ENCODE data around the gene SCN4B.
"Not testable (repeated sequence)": the region's sequence is repeated elsewhere in the genome, so short reads cannot be mapped to it uniquely, and the experiment has no call there.

SCN4B gene

GRCh38 chr11:118190942-118191506, 38.4 kb upstream of the SCN4B start:
- not testable (repeated sequence) for ATAC-seq

GRCh38 chr11:118186346-118187107, 33.9 kb upstream of the SCN4B start:
- TF ChIP-seq ZFP30 (CRISPR knock-in tag; IDR thresholded peaks at IDR 0.05) (no peak), TCF4 (CRISPR knock-in tag; IDR thresholded peaks at IDR 0.05; ENCODE audit: borderline replicate concordance) (no peak), ISL1 (CRISPR knock-in tag; IDR thresholded peaks at IDR 0.05) (no peak), TOX (CRISPR knock-in tag; IDR thresholded peaks at IDR 0.05; ENCODE audit: borderline replicate concordance) (no peak), CSRNP3 (CRISPR knock-in tag; IDR thresholded peaks at IDR 0.05) (no peak), OSR1 (CRISPR knock-in tag; IDR thresholded peaks at IDR 0.05) (no peak), SNAI2 (CRISPR knock-in tag; IDR thresholded peaks at IDR 0.05) (no peak), BACH2 (CRISPR knock-in tag; IDR thresholded peaks at IDR 0.05; ENCODE audit: borderline replicate concordance) (no peak), ZNF8 (CRISPR knock-in tag; IDR thresholded peaks at IDR 0.05) (no peak), ZNF565 (CRISPR knock-in tag; conservative IDR thresholded peaks at IDR 0.05; ENCODE audit: low read depth) (no peak), POU6F1 (CRISPR knock-in tag; IDR thresholded peaks at IDR 0.05; ENCODE audit: borderline replicate concordance, low read depth) (no peak), ZC3H10 (CRISPR knock-in tag; IDR thresholded peaks at IDR 0.05) (no peak), GLIS3 (CRISPR knock-in tag; IDR thresholded peaks at IDR 0.05) (no peak), PATZ1 (CRISPR knock-in tag; IDR thresholded peaks at IDR 0.05; ENCODE audit: borderline replicate concordance) (no peak), ESRRG (CRISPR knock-in tag; IDR thresholded peaks at IDR 0.05) (no peak), RARB (CRISPR knock-in tag; IDR thresholded peaks at IDR 0.05) (no peak), CSDC2 (CRISPR knock-in tag; IDR thresholded peaks at IDR 0.05) (no peak), ZFP3 (CRISPR knock-in tag; IDR thresholded peaks at IDR 0.05) (no peak), PPARA (CRISPR knock-in tag; IDR thresholded peaks at IDR 0.05; ENCODE audit: borderline replicate concordance) (no peak), ZNF70 (CRISPR knock-in tag; IDR thresholded peaks at IDR 0.05) (no peak)
- no peak for ATAC-seq

- TF ChIP-seq CSRNP3 (CRISPR knock-in tag; IDR thresholded peaks at IDR 0.05) (no peak), CSDC2 (CRISPR knock-in tag; IDR thresholded peaks at IDR 0.05) (no peak)
- ATAC-seq: no peak
Measured at GRCh38 chr11:118184784-118185579, 32.4 kb upstream of the SCN4B start.

- not testable (repeated sequence) for ATAC-seq
Measured at GRCh38 chr11:118183691-118184090, 31.1 kb upstream of the SCN4B start.

Data from SK-N-SH treated with all-trans-retinoic acid at 6 μM for 48 hours (cell line).